SKM-1 treated with dmso at 0.1 percent for 144 hours (cell line): ENCODE results near the gene NRG2.

Experiments used
- DNase-seq: peaks from one replicate; lab custom pipeline; 2025; ENCODE audit not compliant: unreplicated experiment; lab: John Stamatoyannopoulos, UW

NRG2 gene

DNA sequence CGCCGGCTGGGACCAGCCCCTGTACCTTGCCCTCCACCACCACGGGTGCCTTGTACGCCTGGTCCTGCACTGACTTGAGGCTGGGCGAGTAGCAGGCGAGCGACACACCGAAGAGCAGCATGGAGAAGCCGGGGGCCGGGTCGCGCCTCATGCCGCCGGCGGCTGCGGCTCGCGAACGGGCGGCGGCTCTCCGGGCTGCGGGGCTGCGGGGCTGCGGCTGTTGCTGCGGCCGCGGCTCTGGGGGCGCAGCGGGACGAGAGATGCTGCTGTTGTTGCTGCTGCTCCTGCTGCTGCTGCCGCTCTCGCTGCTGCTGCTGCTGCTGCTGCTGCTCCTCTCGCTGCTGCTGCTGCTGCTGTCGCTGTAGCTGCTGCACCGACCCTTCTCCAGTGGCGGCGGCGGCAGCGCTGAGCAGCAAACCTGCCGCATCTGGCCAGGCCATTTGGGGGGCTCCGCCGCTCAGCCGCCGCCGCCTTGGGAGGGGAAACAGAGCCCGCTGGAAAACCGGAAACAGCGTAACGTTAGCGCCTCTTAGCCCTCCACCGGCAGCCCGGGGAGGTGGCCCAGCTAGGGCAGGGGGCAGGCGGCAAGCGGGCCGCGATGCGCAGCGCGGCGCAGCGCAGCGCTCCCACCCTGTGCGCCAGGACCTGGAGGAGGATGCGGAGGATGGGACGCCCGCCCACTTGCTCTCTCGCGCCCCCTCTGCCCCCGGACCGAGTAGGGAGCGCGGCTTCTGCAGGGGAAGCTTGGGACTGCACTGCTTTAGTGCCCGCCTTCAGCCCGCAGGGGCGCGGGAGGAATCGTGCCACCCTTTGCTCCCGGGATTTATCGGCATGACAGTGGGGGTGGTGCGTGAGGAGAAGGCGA is at the start of gene NRG2:
Gene NRG2 (minus strand): TSS at position 657 of the 865 bp plus-strand sequence.
- peak; percentile 57 for DNase-seq

DNA sequence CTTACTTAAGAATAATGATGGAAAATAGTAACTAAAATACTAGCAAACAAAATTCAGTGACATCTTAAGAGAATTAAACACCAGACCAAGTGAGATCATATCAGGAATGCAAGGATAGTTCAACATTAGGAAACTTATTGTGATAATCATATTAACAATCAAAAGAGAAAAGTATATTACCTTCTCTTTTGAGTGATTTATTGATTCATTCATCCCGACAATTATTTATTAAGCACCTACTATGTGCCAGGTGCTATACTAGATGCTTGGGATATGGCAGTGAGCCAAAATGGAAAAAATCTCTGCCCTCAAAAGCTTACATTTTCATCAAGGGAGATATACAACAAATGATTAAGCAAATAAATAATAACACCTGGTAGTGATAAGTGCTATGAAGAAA is 47.2 kb upstream of the NRG2 start:
- no peak for DNase-seq

DNA sequence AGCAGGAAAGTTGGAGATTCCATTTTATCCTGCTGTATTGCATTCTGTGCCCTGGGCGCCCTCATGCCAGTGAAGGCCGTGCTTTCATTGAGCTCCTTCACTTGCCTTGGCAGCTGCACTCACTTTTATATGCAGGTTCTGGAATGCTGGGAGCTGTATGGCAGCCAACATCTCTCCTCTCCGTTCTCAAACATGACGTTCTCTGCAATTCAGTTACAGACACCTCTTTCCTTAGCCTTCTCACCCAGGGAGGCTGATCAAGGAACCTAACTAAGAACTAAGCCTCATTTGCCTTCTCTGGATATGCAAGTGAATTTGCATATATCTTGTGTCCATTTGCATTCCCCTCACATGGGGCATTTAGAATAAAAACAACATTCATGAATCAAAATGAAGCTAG is 41.4 kb upstream of the NRG2 start:
- no peak for DNase-seq

- no peak for DNase-seq
Measured at GRCh38 chr5:140083650-140084049, 40.6 kb upstream of the NRG2 start.

- DNase-seq, result peak; percentile 2
Measured at GRCh38 chr5:140083120-140083519, 40.0 kb upstream of the NRG2 start.

DNA sequence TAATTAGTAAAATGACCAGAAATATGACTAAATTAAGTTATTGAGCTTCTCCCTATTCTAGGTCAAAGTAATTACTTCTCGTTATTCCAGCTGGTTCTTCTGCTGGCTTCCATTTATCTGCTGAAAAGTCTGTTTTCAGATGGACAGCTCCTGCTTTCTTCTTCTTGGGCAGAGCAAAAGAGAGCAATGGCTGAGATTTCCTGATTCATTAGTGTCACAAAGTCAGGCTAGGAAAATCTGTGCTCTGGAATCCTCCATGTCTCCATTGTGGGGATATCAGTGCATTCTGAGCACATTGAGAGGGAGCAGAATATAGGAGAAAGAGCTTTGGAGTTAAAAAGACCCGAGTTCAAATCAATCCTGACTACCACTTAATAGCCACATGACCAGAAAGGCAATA is 33.7 kb upstream of the NRG2 start:
- DNase-seq, result no peak

GRCh38 chr5:140076142-140076541 is 33.0 kb upstream of the NRG2 start:
- DNase-seq, result no peak

DNA sequence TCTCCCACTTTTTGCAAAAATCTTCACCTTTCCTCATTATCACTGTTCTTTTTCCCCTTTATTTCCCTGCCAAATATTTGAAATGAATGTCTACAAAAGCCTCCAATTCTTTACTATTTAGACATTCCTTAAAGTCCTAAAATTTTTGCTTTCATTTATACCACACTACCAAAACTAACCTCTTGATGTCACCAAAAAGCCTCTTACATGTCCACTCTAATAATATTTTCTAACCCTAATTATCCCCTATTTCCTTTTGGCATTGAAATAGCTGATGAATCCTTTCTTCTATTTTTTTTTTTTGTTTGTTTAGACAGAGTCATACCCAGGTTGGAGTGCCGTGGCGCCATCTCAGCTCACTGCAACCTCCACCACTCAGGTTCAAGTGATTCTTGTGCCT is 32.3 kb upstream of the NRG2 start:
- DNase-seq, result no peak

DNA sequence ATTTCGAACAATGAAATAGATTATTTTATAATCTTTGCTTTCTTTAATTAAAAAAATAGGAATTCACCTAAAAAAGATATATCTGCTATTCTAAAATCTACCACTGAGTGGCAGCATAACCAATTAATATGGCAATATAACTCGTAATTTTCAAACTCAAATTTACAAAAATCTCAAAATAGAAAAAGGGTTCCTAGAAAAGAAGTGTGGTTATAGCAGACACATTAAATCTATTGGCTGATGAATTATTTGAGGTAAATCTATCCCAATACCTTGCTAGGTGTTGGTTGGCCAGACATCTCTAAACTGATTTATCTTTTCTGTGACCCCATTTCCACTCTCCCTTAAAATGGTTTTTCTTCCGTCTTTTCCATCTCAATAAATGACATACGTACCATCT is 30.2 kb upstream of the NRG2 start:
- no peak for DNase-seq

DNA sequence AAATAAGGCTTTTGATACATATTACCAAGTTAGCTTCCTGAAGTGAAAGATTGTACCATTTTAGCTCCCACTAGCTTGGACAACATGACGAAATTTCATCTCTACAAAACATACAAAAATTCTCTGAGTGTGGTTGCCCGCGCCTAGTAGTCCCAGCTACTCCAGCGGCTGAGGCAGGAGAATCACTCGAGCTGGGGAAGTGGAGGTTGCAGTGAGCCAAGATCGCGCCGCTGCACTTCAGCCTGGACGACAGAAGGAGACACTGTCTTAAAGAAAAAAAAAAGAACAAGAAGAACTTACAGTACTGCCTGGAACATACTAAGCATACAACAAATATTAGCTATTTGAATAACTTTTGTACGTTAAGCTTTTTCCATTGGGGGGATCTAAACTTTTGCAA is 29.7 kb upstream of the NRG2 start:
- DNase-seq, result no peak

GRCh38 chr5:140060816-140061215 is 17.7 kb upstream of the NRG2 start:
- no peak for DNase-seq

DNA sequence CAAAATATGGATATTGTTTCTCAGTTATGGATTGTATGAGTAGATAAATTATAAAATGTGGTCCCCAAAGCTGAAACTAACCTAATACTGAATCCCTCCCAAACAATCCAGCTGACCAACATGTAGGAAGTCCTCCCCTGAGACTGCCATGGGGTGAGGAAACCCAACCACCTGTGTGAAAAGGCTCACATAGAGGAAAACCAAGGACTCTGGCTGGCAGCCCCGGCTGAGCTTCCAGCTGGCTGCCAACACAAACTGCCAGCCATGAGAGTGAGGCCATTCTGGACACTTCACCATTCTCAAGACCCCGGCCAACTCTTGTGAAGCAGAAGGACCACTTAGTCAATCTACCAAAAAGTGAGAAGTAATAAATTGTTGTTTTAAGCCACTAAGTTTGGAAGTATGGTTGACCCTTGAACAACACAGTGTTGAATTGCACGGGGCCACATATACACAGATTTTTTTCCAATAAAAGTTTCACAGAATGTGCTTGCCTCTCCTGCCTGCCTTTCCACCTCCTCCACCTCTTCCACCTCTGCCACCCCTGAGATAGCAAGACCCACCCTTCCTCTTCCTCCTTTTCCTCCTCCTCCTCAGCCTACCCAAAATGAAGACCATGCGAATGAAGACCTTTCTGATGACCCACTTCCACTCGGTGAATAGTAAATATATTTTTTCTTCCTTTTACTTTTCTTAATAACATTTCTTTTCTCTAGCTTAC is 15.3 kb upstream of the NRG2 start:
- DNase-seq, result no peak

DNA sequence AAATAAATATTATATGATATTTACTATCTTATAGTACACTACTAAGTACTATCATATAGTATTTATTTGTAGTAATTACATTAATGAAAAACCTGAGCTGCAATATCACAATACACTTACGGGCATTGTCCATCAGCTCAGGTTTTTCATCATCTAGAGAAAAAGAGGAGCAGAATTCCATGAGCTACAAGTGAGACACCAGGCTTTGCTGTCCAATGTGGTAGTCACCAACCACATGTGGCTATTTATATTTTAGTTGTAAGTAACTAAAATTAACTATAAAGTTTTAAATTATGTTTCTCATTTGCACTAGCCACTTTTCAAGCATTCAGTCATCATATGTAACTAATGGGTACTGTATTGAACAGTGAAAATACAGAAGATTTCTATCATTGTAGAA is 13.8 kb upstream of the NRG2 start:
- DNase-seq, result no peak

DNA sequence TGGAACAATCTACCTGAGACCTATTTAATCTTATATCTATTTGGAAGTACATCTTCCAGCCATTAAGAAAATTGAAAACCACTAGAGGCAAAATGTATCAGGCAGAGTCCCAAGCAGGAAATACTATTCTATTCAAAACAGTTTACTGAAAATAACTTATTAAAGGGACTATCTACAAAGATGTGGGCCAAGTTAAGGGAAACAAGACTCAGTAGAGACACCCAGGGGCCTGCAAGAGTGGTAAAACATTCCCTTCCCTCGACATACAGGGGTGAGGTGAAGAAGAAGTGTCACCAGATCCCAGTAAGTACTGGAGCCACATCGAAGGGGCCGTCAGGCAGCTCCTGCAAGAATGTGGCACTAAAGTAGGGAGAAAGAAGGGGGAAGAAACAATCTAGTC is 12.1 kb upstream of the NRG2 start:
- DNase-seq, result no peak

- no peak for DNase-seq
Measured at GRCh38 chr5:140054086-140054689, 11.1 kb upstream of the NRG2 start.

GRCh38 chr5:140051950-140052349 is 8.9 kb upstream of the NRG2 start:
- DNase-seq, result no peak

DNA sequence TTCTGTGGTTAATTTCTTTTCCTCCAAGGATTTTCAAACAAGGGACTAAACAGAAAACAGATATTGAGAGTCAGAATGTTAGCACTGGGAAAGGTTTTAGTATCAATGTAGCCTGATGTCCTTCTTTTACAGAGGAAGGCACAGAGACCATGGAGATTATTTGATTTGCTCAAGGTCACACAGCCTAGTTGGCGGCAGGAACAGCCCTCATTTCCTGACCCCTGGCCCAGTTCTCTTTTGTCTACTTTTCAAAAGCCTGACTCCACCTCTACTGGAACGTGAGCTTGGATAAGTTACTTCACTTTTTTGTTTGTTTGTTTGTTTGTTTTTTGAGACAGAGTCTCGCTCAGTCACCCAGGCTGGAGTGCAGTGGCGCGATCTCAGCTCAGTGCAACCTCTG is 6.6 kb upstream of the NRG2 start:
- no peak for DNase-seq

DNA sequence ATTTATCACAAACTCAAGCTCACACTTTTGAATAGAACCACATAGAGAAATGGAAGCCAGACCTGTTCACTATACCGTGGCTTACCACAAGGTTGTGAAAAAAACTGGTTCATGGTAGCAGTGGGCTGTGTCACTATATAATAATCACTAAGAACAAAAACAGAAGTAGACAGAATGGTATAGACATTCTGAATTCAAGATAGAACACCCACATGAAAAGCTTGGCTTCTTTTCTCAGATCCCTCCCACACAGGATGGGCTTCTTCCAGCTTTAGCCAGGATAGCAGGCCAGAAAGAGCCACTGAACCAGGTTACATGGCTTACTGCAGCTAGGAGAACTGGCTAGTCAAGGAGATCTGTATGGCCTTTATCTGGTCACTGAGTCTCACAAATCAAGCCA is 6.1 kb upstream of the NRG2 start:
- DNase-seq, result peak; percentile 40

GRCh38 chr5:140044041-140044440 is 942 bp upstream of the NRG2 start:
- DNase-seq, result no peak

GRCh38 chr5:140043508-140043872 is 391 bp upstream of the NRG2 start:
- DNase-seq, result no peak

DNA sequence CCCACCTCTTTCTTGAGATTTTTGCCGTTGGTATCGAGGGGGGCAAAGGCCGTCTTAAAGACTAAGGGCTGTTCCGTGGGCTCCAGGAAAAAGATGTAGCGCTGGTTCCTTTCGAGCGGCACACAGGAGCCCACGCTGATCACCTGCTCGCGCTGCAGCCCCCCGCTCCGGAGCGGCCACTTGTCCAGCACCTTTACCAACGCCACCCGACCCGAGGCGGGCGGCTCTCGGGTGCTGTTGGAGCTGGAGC is 781 bp downstream of the NRG2 start:
- DNase-seq, result no peak
